ENCODE measurements around the gene MOB2.

Gene MOB2

DNA sequence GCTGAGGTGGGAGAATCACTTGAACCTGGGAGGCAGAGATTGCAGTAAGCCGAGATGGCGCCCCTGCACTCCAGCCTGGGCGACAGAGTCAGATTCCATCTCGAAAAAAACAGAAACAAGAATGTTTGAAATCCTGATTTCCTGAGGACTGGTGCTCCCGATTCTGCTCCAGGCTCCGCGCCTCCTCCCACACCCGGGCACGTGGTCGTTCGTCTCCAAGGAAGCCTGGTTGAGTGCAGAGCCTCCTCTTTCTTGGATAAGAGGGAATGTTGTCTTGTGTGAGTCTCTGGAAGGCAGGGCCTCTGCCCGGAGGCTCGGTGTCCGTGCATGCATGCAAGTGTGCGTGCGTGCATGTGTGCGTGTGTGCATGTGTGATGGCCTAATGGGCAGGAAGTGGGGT, 66.8 kb downstream of the MOB2 start:
- H2BK15ac ChIP-seq (ENCODE audit: low read length) = no peak overlapping the region
- no peak overlapping the region for H3K4ac ChIP-seq (ENCODE audit: low read length)
- no peak overlapping the region for H2AK5ac ChIP-seq (ENCODE audit: low read depth, low read length)
- no peak overlapping the region for H2BK5ac ChIP-seq (ENCODE audit: low read length)
- no peak overlapping the region for H2BK120ac ChIP-seq (ENCODE audit: low read depth, low read length)
- no peak overlapping the region for H3K4me3 ChIP-seq (ENCODE audit: low read length in 2 of 2)
- no peak overlapping the region for H3K4me2 ChIP-seq (ENCODE audit: insufficient read depth, low read length, poor library complexity, severe bottlenecking)
- peaks cover 41% of the 10 kb centered on the region for H3K79me1 ChIP-seq (ENCODE audit: low read depth, low read length)
- DNase-seq (ENCODE audit: low spot score) = no peak
- peaks cover 0 to 7% of the 10 kb centered on the region in 2 donors for H3K36me3 ChIP-seq (replicated peaks in 1 of 2; ENCODE audit: control insufficient read depth in 2 of 2, insufficient read depth in 2 of 2, low read length in 2 of 2)
- no peak overlapping the region for H3K23ac ChIP-seq (ENCODE audit: low read depth, low read length, poor library complexity)
- WGBS, 2 donors (ENCODE audit: extremely low coverage in 2 of 2, insufficient read length in 2 of 2, insufficient replicate concordance in 1 of 2) = no CpG with 5 or more reads among the region's 17 CpGs
- no peak overlapping the region for H4K8ac ChIP-seq (ENCODE audit: low read depth, low read length)
- no peak overlapping the region for H3K27ac ChIP-seq (replicated peaks; ENCODE audit: low read length)
- H3K9me3 ChIP-seq (replicated peaks in 1 of 2; ENCODE audit: control insufficient read depth in 2 of 2, insufficient read depth in 1 of 2, low read depth in 1 of 2, low read length in 2 of 2) = peaks cover 26 to 40% of the 10 kb centered on the region in 2 donors
- no peaks in the 10 kb centered on the region for H3K27me3 ChIP-seq (ENCODE audit: control insufficient read depth in 3 of 3, insufficient read depth in 3 of 3, low read depth in 1 of 3, low read length in 3 of 3)
- no peak overlapping the region for H2AFZ ChIP-seq (ENCODE audit: low read length)
- H3K9ac ChIP-seq (ENCODE audit: low read depth, low read length, poor library complexity) = no peak overlapping the region
- no peak overlapping the region for H3K14ac ChIP-seq (ENCODE audit: low read length)
- no peaks in the 10 kb centered on the region for H3K4me1 ChIP-seq (ENCODE audit: control insufficient read depth in 2 of 2, insufficient read depth in 1 of 2, low read depth in 1 of 2, low read length in 2 of 2)
- H4K91ac ChIP-seq (ENCODE audit: low read depth, low read length, poor library complexity) = no peak overlapping the region
- no peak overlapping the region for H2BK12ac ChIP-seq (ENCODE audit: low read length)
- H3K18ac ChIP-seq (ENCODE audit: low read length) = no peak overlapping the region
